ENCODE measurements around the gene CCDC172.

Gene CCDC172

GRCh38 chr10:116329153-116329552 lies 4.9 kb downstream of the CCDC172 start:
- H3K4me1 ChIP-seq (ENCODE audit: control insufficient read depth in 1 of 2, insufficient read depth in 2 of 2, low read length in 2 of 2), result no peaks in the 10 kb centered on the region
- no peak overlapping the region for H3K9ac ChIP-seq (ENCODE audit: low read depth in 1 of 2, low read length in 2 of 2)
- no peaks in the 10 kb centered on the region for H3K36me3 ChIP-seq (ENCODE audit: control insufficient read depth in 1 of 2, insufficient read depth in 2 of 2, low read length in 2 of 2)
- H3K27me3 ChIP-seq (ENCODE audit: control insufficient read depth in 1 of 2, insufficient read depth in 2 of 2, low read length in 2 of 2), result no peaks in the 10 kb centered on the region
- H3K9me3 ChIP-seq (ENCODE audit: control insufficient read depth in 1 of 2, low read length in 2 of 2), result no peaks in the 10 kb centered on the region
- no peak overlapping the region for H3K27ac ChIP-seq (ENCODE audit: low read depth, low read length)
- H3K4me3 ChIP-seq (ENCODE audit: low read depth in 1 of 2, low read length in 2 of 2), result no peak overlapping the region

- Histone ChIP-seq H3K4me3 (ENCODE audit: low read depth in 1 of 2, low read length in 2 of 2) (no peak overlapping the region), H3K27ac (ENCODE audit: low read depth, low read length) (no peak overlapping the region), H3K36me3 (ENCODE audit: control insufficient read depth in 1 of 2, insufficient read depth in 2 of 2, low read length in 2 of 2) (no peaks in the 10 kb centered on the region), H3K27me3 (ENCODE audit: control insufficient read depth in 1 of 2, insufficient read depth in 2 of 2, low read length in 2 of 2) (no peaks in the 10 kb centered on the region), H3K4me1 (ENCODE audit: control insufficient read depth in 1 of 2, insufficient read depth in 2 of 2, low read length in 2 of 2) (no peaks in the 10 kb centered on the region), H3K9me3 (ENCODE audit: control insufficient read depth in 1 of 2, low read length in 2 of 2) (no peaks in the 10 kb centered on the region), H3K9ac (ENCODE audit: low read depth in 1 of 2, low read length in 2 of 2) (no peak overlapping the region)
These were observed 7.6 kb downstream of the CCDC172 start for GRCh38 chr10:116331815-116332214.

GRCh38 chr10:116336866-116337265 lies 12.6 kb downstream of the CCDC172 start:
- no peaks in the 10 kb centered on the region for H3K27me3 ChIP-seq (ENCODE audit: control insufficient read depth in 1 of 2, insufficient read depth in 2 of 2, low read length in 2 of 2)
- H3K36me3 ChIP-seq (ENCODE audit: control insufficient read depth in 1 of 2, insufficient read depth in 2 of 2, low read length in 2 of 2), result no peaks in the 10 kb centered on the region
- H3K4me1 ChIP-seq (ENCODE audit: control insufficient read depth in 1 of 2, insufficient read depth in 2 of 2, low read length in 2 of 2), result no peaks in the 10 kb centered on the region
- no peak overlapping the region for H3K4me3 ChIP-seq (ENCODE audit: low read depth in 1 of 2, low read length in 2 of 2)
- H3K27ac ChIP-seq (ENCODE audit: low read depth, low read length), result no peak overlapping the region
- H3K9ac ChIP-seq (ENCODE audit: low read depth in 1 of 2, low read length in 2 of 2), result no peak overlapping the region
- H3K9me3 ChIP-seq (ENCODE audit: control insufficient read depth in 1 of 2, low read length in 2 of 2), result no peaks in the 10 kb centered on the region

GRCh38 chr10:116352125-116352524 lies 27.9 kb downstream of the CCDC172 start:
- H3K4me3 ChIP-seq (ENCODE audit: low read depth in 1 of 2, low read length in 2 of 2), result no peak overlapping the region
- H3K27me3 ChIP-seq (ENCODE audit: control insufficient read depth in 1 of 2, insufficient read depth in 2 of 2, low read length in 2 of 2), result no peaks in the 10 kb centered on the region
- H3K9me3 ChIP-seq (ENCODE audit: control insufficient read depth in 1 of 2, low read length in 2 of 2), result no peaks in the 10 kb centered on the region
- H3K36me3 ChIP-seq (ENCODE audit: control insufficient read depth in 1 of 2, insufficient read depth in 2 of 2, low read length in 2 of 2), result no peaks in the 10 kb centered on the region
- H3K4me1 ChIP-seq (ENCODE audit: control insufficient read depth in 1 of 2, insufficient read depth in 2 of 2, low read length in 2 of 2), result no peaks in the 10 kb centered on the region
- H3K9ac ChIP-seq (ENCODE audit: low read depth in 1 of 2, low read length in 2 of 2), result no peak overlapping the region
- no peak overlapping the region for H3K27ac ChIP-seq (ENCODE audit: low read depth, low read length)

GRCh38 chr10:116353817-116354216 lies 29.6 kb downstream of the CCDC172 start:
- H3K27ac ChIP-seq (ENCODE audit: low read depth, low read length), result no peak overlapping the region
- no peaks in the 10 kb centered on the region for H3K36me3 ChIP-seq (ENCODE audit: control insufficient read depth in 1 of 2, insufficient read depth in 2 of 2, low read length in 2 of 2)
- H3K27me3 ChIP-seq (ENCODE audit: control insufficient read depth in 1 of 2, insufficient read depth in 2 of 2, low read length in 2 of 2), result no peaks in the 10 kb centered on the region
- no peak overlapping the region for H3K4me3 ChIP-seq (ENCODE audit: low read depth in 1 of 2, low read length in 2 of 2)
- H3K9me3 ChIP-seq (ENCODE audit: control insufficient read depth in 1 of 2, low read length in 2 of 2), result no peaks in the 10 kb centered on the region
- H3K4me1 ChIP-seq (ENCODE audit: control insufficient read depth in 1 of 2, insufficient read depth in 2 of 2, low read length in 2 of 2), result no peaks in the 10 kb centered on the region
- no peak overlapping the region for H3K9ac ChIP-seq (ENCODE audit: low read depth in 1 of 2, low read length in 2 of 2)

GRCh38 chr10:116355341-116355740 lies 31.1 kb downstream of the CCDC172 start:
- Histone ChIP-seq H3K9ac (ENCODE audit: low read depth in 1 of 2, low read length in 2 of 2) (no peak overlapping the region), H3K27me3 (ENCODE audit: control insufficient read depth in 1 of 2, insufficient read depth in 2 of 2, low read length in 2 of 2) (no peaks in the 10 kb centered on the region), H3K4me3 (ENCODE audit: low read depth in 1 of 2, low read length in 2 of 2) (no peak overlapping the region), H3K36me3 (ENCODE audit: control insufficient read depth in 1 of 2, insufficient read depth in 2 of 2, low read length in 2 of 2) (no peaks in the 10 kb centered on the region), H3K4me1 (ENCODE audit: control insufficient read depth in 1 of 2, insufficient read depth in 2 of 2, low read length in 2 of 2) (no peaks in the 10 kb centered on the region), H3K27ac (ENCODE audit: low read depth, low read length) (no peak overlapping the region), H3K9me3 (ENCODE audit: control insufficient read depth in 1 of 2, low read length in 2 of 2) (no peaks in the 10 kb centered on the region)

- no peak overlapping the region for H3K9ac ChIP-seq (ENCODE audit: low read depth in 1 of 2, low read length in 2 of 2)
- no peaks in the 10 kb centered on the region for H3K27me3 ChIP-seq (ENCODE audit: control insufficient read depth in 1 of 2, insufficient read depth in 2 of 2, low read length in 2 of 2)
- no peak overlapping the region for H3K27ac ChIP-seq (ENCODE audit: low read depth, low read length)
- no peak overlapping the region for H3K4me3 ChIP-seq (ENCODE audit: low read depth in 1 of 2, low read length in 2 of 2)
- no peaks in the 10 kb centered on the region for H3K4me1 ChIP-seq (ENCODE audit: control insufficient read depth in 1 of 2, insufficient read depth in 2 of 2, low read length in 2 of 2)
- H3K36me3 ChIP-seq (ENCODE audit: control insufficient read depth in 1 of 2, insufficient read depth in 2 of 2, low read length in 2 of 2), result no peaks in the 10 kb centered on the region
- no peaks in the 10 kb centered on the region for H3K9me3 ChIP-seq (ENCODE audit: control insufficient read depth in 1 of 2, low read length in 2 of 2)
These were observed 32.6 kb downstream of the CCDC172 start for GRCh38 chr10:116356833-116357232.

- Histone ChIP-seq H3K4me1 (ENCODE audit: control insufficient read depth in 1 of 2, insufficient read depth in 2 of 2, low read length in 2 of 2) (no peaks in the 10 kb centered on the region), H3K9me3 (ENCODE audit: control insufficient read depth in 1 of 2, low read length in 2 of 2) (no peaks in the 10 kb centered on the region), H3K27ac (ENCODE audit: low read depth, low read length) (no peak overlapping the region), H3K9ac (ENCODE audit: low read depth in 1 of 2, low read length in 2 of 2) (no peak overlapping the region), H3K4me3 (ENCODE audit: low read depth in 1 of 2, low read length in 2 of 2) (no peak overlapping the region), H3K27me3 (ENCODE audit: control insufficient read depth in 1 of 2, insufficient read depth in 2 of 2, low read length in 2 of 2) (no peaks in the 10 kb centered on the region), H3K36me3 (ENCODE audit: control insufficient read depth in 1 of 2, insufficient read depth in 2 of 2, low read length in 2 of 2) (no peaks in the 10 kb centered on the region)
These were observed 40.6 kb downstream of the CCDC172 start for GRCh38 chr10:116364868-116365267.

GRCh38 chr10:116371737-116372136 lies 47.5 kb downstream of the CCDC172 start:
- H3K27ac ChIP-seq (ENCODE audit: low read depth, low read length), result no peak overlapping the region
- H3K4me3 ChIP-seq (ENCODE audit: low read depth in 1 of 2, low read length in 2 of 2), result no peak overlapping the region
- no peaks in the 10 kb centered on the region for H3K9me3 ChIP-seq (ENCODE audit: control insufficient read depth in 1 of 2, low read length in 2 of 2)
- H3K9ac ChIP-seq (ENCODE audit: low read depth in 1 of 2, low read length in 2 of 2), result no peak overlapping the region
- no peaks in the 10 kb centered on the region for H3K36me3 ChIP-seq (ENCODE audit: control insufficient read depth in 1 of 2, insufficient read depth in 2 of 2, low read length in 2 of 2)
- H3K4me1 ChIP-seq (ENCODE audit: control insufficient read depth in 1 of 2, insufficient read depth in 2 of 2, low read length in 2 of 2), result no peaks in the 10 kb centered on the region
- H3K27me3 ChIP-seq (ENCODE audit: control insufficient read depth in 1 of 2, insufficient read depth in 2 of 2, low read length in 2 of 2), result no peaks in the 10 kb centered on the region

GRCh38 chr10:116382290-116382689 lies 58.0 kb downstream of the CCDC172 start:
- Histone ChIP-seq H3K4me1 (ENCODE audit: control insufficient read depth in 1 of 2, insufficient read depth in 2 of 2, low read length in 2 of 2) (no peaks in the 10 kb centered on the region), H3K27ac (ENCODE audit: low read depth, low read length) (no peak overlapping the region), H3K36me3 (ENCODE audit: control insufficient read depth in 1 of 2, insufficient read depth in 2 of 2, low read length in 2 of 2) (no peaks in the 10 kb centered on the region), H3K4me3 (ENCODE audit: low read depth in 1 of 2, low read length in 2 of 2) (no peak overlapping the region), H3K9ac (ENCODE audit: low read depth in 1 of 2, low read length in 2 of 2) (no peak overlapping the region), H3K27me3 (ENCODE audit: control insufficient read depth in 1 of 2, insufficient read depth in 2 of 2, low read length in 2 of 2) (no peaks in the 10 kb centered on the region), H3K9me3 (ENCODE audit: control insufficient read depth in 1 of 2, low read length in 2 of 2) (no peaks in the 10 kb centered on the region)

- no peak overlapping the region for H3K4me3 ChIP-seq (ENCODE audit: low read depth in 1 of 2, low read length in 2 of 2)
- no peaks in the 10 kb centered on the region for H3K9me3 ChIP-seq (ENCODE audit: control insufficient read depth in 1 of 2, low read length in 2 of 2)
- H3K9ac ChIP-seq (ENCODE audit: low read depth in 1 of 2, low read length in 2 of 2), result no peak overlapping the region
- no peak overlapping the region for H3K27ac ChIP-seq (ENCODE audit: low read depth, low read length)
- no peaks in the 10 kb centered on the region for H3K4me1 ChIP-seq (ENCODE audit: control insufficient read depth in 1 of 2, insufficient read depth in 2 of 2, low read length in 2 of 2)
- no peaks in the 10 kb centered on the region for H3K36me3 ChIP-seq (ENCODE audit: control insufficient read depth in 1 of 2, insufficient read depth in 2 of 2, low read length in 2 of 2)
- no peaks in the 10 kb centered on the region for H3K27me3 ChIP-seq (ENCODE audit: control insufficient read depth in 1 of 2, insufficient read depth in 2 of 2, low read length in 2 of 2)
These were observed 61.1 kb downstream of the CCDC172 start for GRCh38 chr10:116385311-116385710.

Measured in duodenal mucosa (tissue), 2 donors.